Measurements from ENCODE around the gene TMEM135.

GRCh38 chr11:87356428-87356827 is 318.7 kb downstream of the TMEM135 start:
- TF ChIP-seq CTCF (IDR thresholded peaks at IDR 0.05), result no peak
- TF ChIP-seq EZH2 (IDR thresholded peaks at IDR 0.05), result no peak
- no peak for TF ChIP-seq EZH2phosphoT487 (IDR thresholded peaks at IDR 0.05)

Measured in neural progenitor cell (in vitro differentiated cells).